Muscle of leg (tissue), 11 donors: ENCODE data around the gene ST6GALNAC3. TPM values are rescaled to one million over a fixed set of nuclear protein-coding genes. Genes with fewer than 3 reads are reported as not detected.

ENCODE experiments used
- DNase-seq: peaks from one replicate; pipeline ENCODE4 v3.0.0; 2013
- H3K27ac ChIP-seq: one replicate; pipeline ENCODE4 v1.5.1; 2013; ENCODE audit warnings: mild to moderate bottlenecking, low read length, control low read depth
- H3K27me3 ChIP-seq: one replicate; pipeline ENCODE4 v1.6.1; 2013; ENCODE audit warnings: low read length; ENCODE audit not compliant: control insufficient read depth, insufficient read depth
- H3K36me3 ChIP-seq: one replicate; pipeline ENCODE4 v1.6.1; 2013; ENCODE audit warnings: low read length; ENCODE audit not compliant: control insufficient read depth, insufficient read depth
- H3K4me1 ChIP-seq: one replicate; pipeline ENCODE4 v1.6.1; 2013; ENCODE audit warnings: low read length; ENCODE audit not compliant: control insufficient read depth, insufficient read depth
- H3K4me3 ChIP-seq: one replicate; pipeline ENCODE4 v1.5.1; 2013; ENCODE audit warnings: low read length, control low read depth
- H3K9me3 ChIP-seq: replicated peaks from 2 replicates; pipeline ENCODE4 v1.6.1; 2013; ENCODE audit warnings: low read depth, low read length; ENCODE audit not compliant: control insufficient read depth
- WGBS: methylation state at CpG from one replicate; pipeline ENCODE4 v1.1.5; 2013; ENCODE audit warnings: missing lambda C conversion rate; ENCODE audit not compliant: insufficient coverage; 5-methylcytosine and 5-hydroxymethylcytosine counted together
- polyA plus RNA-seq, 8 donors: library from polyadenylated mRNA; unstranded; fragments of 120-200 nt; gene quantifications; one replicate each; pipeline versions ENCODE4 v1.2.1 to v1.2.3, GENCODE V29; 2013; ENCODE audit warnings: inconsistent platforms in 1 of 8, low replicate concordance in 1 of 8; ENCODE audit not compliant: insufficient read length in 8 of 8, insufficient read depth in 1 of 8
- total RNA-seq: library from RNA; stranded (reverse); fragments of 120-200 nt; gene quantifications from one replicate; pipeline ENCODE4 v1.2.4, GENCODE V29; 2013

Gene ST6GALNAC3
- total and polyA plus RNA-seq, 9 donors, result 3.6 to 9.0 (median 6.4) TPM

- Histone ChIP-seq H3K9me3 (no peaks in the 10 kb centered on the region), H3K4me3 (no peak overlapping the region), H3K27me3 (no peaks in the 10 kb centered on the region), H3K36me3 (no peaks in the 10 kb centered on the region), H3K27ac (no peak overlapping the region), H3K4me1 (no peaks in the 10 kb centered on the region)
- peak; percentile 80 for DNase-seq
- no CpG with 5 or more reads among the region's 10 CpGs for WGBS
Measured at GRCh38 chr1:76425201-76426145, 350.9 kb downstream of the ST6GALNAC3 start.

- Histone ChIP-seq H3K9me3 (no peaks in the 10 kb centered on the region), H3K4me1 (no peaks in the 10 kb centered on the region), H3K36me3 (no peaks in the 10 kb centered on the region), H3K4me3 (no peak overlapping the region), H3K27ac (no peak overlapping the region), H3K27me3 (no peaks in the 10 kb centered on the region)
- no peak for DNase-seq
- WGBS, result 96% methylated on average over 3 of the region's 4 CpGs
Measured at GRCh38 chr1:76426606-76427005, 352.1 kb downstream of the ST6GALNAC3 start.

- Histone ChIP-seq H3K27me3 (no peaks in the 10 kb centered on the region), H3K36me3 (no peaks in the 10 kb centered on the region), H3K4me3 (no peak overlapping the region), H3K27ac (no peak overlapping the region), H3K9me3 (no peaks in the 10 kb centered on the region), H3K4me1 (no peaks in the 10 kb centered on the region)
- 100% methylated on average over 1 of the region's 2 CpGs for WGBS
- DNase-seq, result no peak
Measured at GRCh38 chr1:76428028-76428427, 353.5 kb downstream of the ST6GALNAC3 start.

DNA sequence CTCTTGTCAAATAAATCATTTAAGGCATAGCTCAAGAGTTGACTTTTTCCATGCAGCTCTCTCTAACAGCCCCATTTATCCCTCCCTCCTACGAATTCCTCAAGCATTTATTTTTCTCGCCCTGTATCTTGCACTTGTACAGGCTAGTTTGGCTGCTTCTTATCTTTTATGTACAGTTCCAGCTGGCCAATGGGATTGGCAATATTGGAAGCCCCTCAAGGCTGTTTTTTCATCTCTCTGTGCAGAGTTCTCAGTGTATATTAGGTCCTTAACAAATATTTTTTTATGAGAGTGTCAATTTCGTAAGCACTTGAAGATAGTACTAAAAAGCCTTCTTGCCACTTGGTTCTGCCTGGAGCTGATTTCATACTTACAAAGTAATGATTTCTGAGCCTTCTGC lies 356.0 kb downstream of the ST6GALNAC3 start:
- no peaks in the 10 kb centered on the region for H3K4me1 ChIP-seq
- DNase-seq, result no peak
- H3K4me3 ChIP-seq, result no peak overlapping the region
- H3K27me3 ChIP-seq, result no peaks in the 10 kb centered on the region
- no peaks in the 10 kb centered on the region for H3K36me3 ChIP-seq
- H3K9me3 ChIP-seq, result no peaks in the 10 kb centered on the region
- H3K27ac ChIP-seq, result no peak overlapping the region
- WGBS, result 65% methylated on average over 2 of the region's 3 CpGs

DNA sequence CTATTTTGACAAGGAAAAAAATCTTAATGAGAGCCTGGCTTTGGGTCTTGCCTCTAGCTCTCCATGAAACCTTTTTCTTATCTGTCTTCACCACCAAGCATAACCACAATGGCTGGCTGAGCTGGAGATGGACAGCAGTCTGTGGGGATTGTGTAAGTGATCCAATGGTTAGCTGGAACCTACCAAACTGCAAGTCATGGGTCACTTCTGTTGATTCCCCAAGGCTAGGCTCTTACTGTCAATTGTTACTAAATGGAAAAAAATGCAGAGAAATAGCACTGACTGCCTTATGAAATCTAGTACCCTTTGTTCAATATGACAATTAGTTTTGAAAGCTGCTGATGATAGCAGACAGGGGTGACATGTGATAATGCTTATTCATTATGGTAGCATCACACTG lies 359.0 kb downstream of the ST6GALNAC3 start:
- H3K27ac ChIP-seq, result no peak overlapping the region
- no peaks in the 10 kb centered on the region for H3K9me3 ChIP-seq
- H3K36me3 ChIP-seq, result no peaks in the 10 kb centered on the region
- DNase-seq, result no peak
- H3K4me3 ChIP-seq, result no peak overlapping the region
- H3K27me3 ChIP-seq, result no peaks in the 10 kb centered on the region
- H3K4me1 ChIP-seq, result no peaks in the 10 kb centered on the region

- H3K36me3 ChIP-seq, result no peaks in the 10 kb centered on the region
- H3K27me3 ChIP-seq, result no peaks in the 10 kb centered on the region
- 60% methylated on average over 2 of the region's 3 CpGs for WGBS
- H3K27ac ChIP-seq, result no peak overlapping the region
- H3K9me3 ChIP-seq, result peaks cover 2% of the 10 kb centered on the region
- no peak overlapping the region for H3K4me3 ChIP-seq
- DNase-seq, result no peak
- H3K4me1 ChIP-seq, result no peaks in the 10 kb centered on the region
Measured at GRCh38 chr1:76443217-76443616, 368.7 kb downstream of the ST6GALNAC3 start.

DNA sequence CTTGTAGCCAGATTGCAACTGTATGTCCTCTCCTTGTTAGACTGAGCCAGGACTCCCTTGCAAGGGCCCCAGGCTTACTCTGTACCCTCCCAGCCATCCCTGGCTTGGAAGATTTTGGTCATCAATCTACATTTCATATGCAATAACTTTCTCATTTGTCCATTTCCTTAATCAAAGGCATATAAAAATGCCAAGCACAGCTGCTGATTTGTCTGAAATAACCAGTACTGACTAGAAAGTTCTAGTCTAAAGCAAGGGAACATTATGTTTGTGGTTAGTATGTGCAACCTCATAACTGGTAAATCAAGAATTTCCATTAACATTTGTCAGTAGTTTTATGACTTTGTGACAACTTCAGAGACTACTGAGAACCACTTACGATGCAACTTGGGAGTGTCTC lies 370.2 kb downstream of the ST6GALNAC3 start:
- no peaks in the 10 kb centered on the region for H3K4me1 ChIP-seq
- no peaks in the 10 kb centered on the region for H3K36me3 ChIP-seq
- H3K27ac ChIP-seq, result no peak overlapping the region
- peaks cover 5% of the 10 kb centered on the region for H3K9me3 ChIP-seq
- H3K4me3 ChIP-seq, result no peak overlapping the region
- H3K27me3 ChIP-seq, result no peaks in the 10 kb centered on the region
- no peak for DNase-seq
- WGBS, result no CpG with 5 or more reads among the region's 1 CpG

GRCh38 chr1:76450229-76450628 lies 375.7 kb downstream of the ST6GALNAC3 start:
- no CpG with 5 or more reads among the region's 1 CpG for WGBS
- Histone ChIP-seq H3K27ac (no peak overlapping the region), H3K36me3 (no peaks in the 10 kb centered on the region), H3K4me3 (no peak overlapping the region), H3K27me3 (no peaks in the 10 kb centered on the region), H3K4me1 (no peaks in the 10 kb centered on the region), H3K9me3 (peaks cover 5% of the 10 kb centered on the region)
- no peak for DNase-seq

DNA sequence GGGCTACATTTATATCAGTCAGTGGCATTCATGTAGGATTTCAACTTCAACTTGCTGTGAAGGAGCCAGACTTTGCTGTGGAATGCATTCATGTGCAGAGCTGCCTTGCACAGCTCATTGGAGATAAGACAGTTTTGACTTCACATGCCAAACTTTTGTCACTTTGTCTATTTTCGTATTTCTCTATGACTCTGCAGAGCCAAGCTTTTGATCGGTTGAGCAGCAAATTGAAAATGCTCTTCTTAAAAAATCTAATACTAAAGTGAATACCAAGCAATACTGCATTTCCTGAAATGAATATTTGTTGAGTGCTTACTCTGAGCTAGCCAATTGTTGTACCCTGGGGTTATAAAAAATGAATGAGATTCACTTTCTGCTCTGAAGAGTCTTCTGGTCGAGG lies 388.7 kb downstream of the ST6GALNAC3 start:
- no peak for DNase-seq
- Histone ChIP-seq H3K4me3 (no peak overlapping the region), H3K36me3 (no peaks in the 10 kb centered on the region), H3K27ac (no peak overlapping the region), H3K4me1 (no peaks in the 10 kb centered on the region), H3K27me3 (no peaks in the 10 kb centered on the region), H3K9me3 (no peaks in the 10 kb centered on the region)
- no CpG with 5 or more reads among the region's 3 CpGs for WGBS

DNA sequence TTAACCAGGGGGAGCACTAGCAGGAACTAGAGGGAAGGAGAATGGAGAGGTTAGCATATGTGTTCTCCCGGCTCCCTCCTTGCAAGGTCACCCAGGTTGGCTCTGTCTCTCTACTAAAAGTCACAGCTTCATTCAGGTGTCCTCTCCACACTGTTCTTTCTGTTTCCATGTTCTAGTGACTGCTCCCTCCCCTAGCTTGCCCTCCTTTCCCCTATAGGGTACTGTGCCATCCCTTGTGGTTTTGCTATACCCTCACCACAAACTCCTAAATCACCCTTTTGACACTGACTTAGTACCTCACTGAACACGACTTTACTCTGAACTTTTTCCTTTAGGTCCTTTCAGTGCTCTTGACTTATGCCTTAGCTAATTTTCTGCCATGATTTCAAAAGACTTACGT lies 389.3 kb downstream of the ST6GALNAC3 start:
- H3K27ac ChIP-seq, result no peak overlapping the region

More for the DNA sequence above, 389.3 kb downstream of the ST6GALNAC3 start:
- H3K27me3 ChIP-seq, result no peaks in the 10 kb centered on the region
- DNase-seq, result no peak
- H3K4me3 ChIP-seq, result no peak overlapping the region
- H3K9me3 ChIP-seq, result no peaks in the 10 kb centered on the region
- H3K36me3 ChIP-seq, result no peaks in the 10 kb centered on the region
- H3K4me1 ChIP-seq, result no peaks in the 10 kb centered on the region
- WGBS, result 100% methylated on average over 1 of the region's 3 CpGs
